Measurements from ENCODE around the gene IMMP2L.

The IMMP2L gene

GRCh38 chr7:111010798-111011197, 551.5 kb downstream of the IMMP2L start:
- no peak for DNase-seq (ENCODE audit: low read depth in 3 of 3, low spot score in 1 of 3)

GRCh38 chr7:111009526-111010040, 552.7 kb downstream of the IMMP2L start:
- no peak for DNase-seq (ENCODE audit: low read depth in 3 of 3, low spot score in 1 of 3)

- no peak for DNase-seq (ENCODE audit: low read depth in 3 of 3, low spot score in 1 of 3)
Observed at GRCh38 chr7:111006691-111007090, 555.6 kb downstream of the IMMP2L start.

DNA sequence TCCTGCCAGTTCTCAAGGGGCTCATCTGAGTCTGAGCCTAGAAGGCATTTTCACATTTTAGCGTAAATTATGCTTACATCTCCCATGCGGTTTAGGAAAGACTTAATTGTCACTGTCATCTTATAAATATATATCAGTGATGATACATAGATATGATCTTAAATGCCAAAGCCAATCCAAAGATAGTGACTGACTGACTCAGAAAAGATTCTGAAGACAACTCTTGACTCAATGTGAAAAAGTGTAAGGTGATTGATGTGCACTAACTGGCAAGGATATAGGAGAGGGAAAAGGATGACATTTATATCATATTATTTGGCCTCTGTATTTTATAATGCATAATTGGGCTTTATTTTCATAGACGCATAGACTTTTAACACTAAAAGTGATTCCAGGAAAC, 556.3 kb downstream of the IMMP2L start:
- DNase-seq (ENCODE audit: low read depth in 3 of 3, low spot score in 1 of 3), result no peak

- no peak for DNase-seq (ENCODE audit: low read depth in 3 of 3, low spot score in 1 of 3)
Observed at GRCh38 chr7:111005445-111005844, 556.8 kb downstream of the IMMP2L start.

GRCh38 chr7:111004310-111004901, 557.9 kb downstream of the IMMP2L start:
- no peak for DNase-seq (ENCODE audit: low read depth in 3 of 3, low spot score in 1 of 3)

- no peak for DNase-seq (ENCODE audit: low read depth in 3 of 3, low spot score in 1 of 3)
Observed at GRCh38 chr7:111003883-111004282, 558.4 kb downstream of the IMMP2L start.

- no peak for DNase-seq (ENCODE audit: low read depth in 3 of 3, low spot score in 1 of 3)
Observed at GRCh38 chr7:110994028-110994967, 568.0 kb downstream of the IMMP2L start.

GRCh38 chr7:110988890-110989501, 573.3 kb downstream of the IMMP2L start:
- no peak for DNase-seq (ENCODE audit: low read depth in 3 of 3, low spot score in 1 of 3)

DNA sequence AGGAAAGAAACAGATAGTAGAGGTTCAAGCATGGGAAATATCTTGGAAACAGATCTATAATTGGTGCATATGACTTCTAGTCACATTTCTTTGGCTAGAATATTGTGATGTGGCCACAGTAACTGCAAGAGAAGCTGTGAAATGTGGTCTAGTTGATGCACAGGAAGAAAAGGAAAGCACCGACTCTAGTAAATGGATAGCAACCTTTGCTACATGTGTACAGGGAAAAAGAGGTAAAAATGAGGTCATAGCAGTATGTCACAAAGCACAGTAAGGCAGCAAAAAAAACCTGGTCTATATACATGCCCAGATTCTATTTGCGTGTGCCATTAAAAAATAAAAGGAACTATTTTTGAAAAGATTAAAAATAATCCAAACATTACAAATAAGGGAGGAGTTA, 573.9 kb downstream of the IMMP2L start:
- DNase-seq (ENCODE audit: low read depth in 3 of 3, low spot score in 1 of 3), result no peak

- DNase-seq (ENCODE audit: low read depth in 3 of 3, low spot score in 1 of 3), result no peak
Observed at GRCh38 chr7:110987127-110987693, 575.1 kb downstream of the IMMP2L start.

- DNase-seq (ENCODE audit: low read depth in 3 of 3, low spot score in 1 of 3), result no peak
Observed at GRCh38 chr7:110983822-110984456, 578.4 kb downstream of the IMMP2L start.

- no peak for DNase-seq (ENCODE audit: low read depth in 3 of 3, low spot score in 1 of 3)
Observed at GRCh38 chr7:110977127-110977737, 585.1 kb downstream of the IMMP2L start.

DNA sequence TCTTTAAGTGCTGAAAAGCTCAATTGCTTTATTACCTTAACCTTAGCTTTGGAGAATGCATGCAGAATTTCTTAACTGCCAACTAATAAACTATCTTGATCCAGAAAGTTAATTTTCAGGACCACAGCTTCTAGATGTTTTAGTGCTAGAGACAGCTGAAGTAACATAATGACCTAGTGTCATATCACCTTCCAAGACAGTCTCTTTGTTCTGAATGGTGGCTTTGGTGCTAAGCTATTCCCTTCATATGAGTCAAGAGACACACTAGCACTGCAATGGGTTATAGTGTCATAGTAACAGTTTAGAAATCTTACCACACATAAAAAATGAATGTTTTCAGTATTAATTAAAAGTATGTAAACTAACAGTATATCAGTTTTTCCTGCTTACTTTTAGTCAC, 586.8 kb downstream of the IMMP2L start:
- no peak for DNase-seq (ENCODE audit: low read depth in 3 of 3, low spot score in 1 of 3)

GRCh38 chr7:110974441-110974840, 587.9 kb downstream of the IMMP2L start:
- DNase-seq (ENCODE audit: low read depth in 3 of 3, low spot score in 1 of 3), result no peak

DNA sequence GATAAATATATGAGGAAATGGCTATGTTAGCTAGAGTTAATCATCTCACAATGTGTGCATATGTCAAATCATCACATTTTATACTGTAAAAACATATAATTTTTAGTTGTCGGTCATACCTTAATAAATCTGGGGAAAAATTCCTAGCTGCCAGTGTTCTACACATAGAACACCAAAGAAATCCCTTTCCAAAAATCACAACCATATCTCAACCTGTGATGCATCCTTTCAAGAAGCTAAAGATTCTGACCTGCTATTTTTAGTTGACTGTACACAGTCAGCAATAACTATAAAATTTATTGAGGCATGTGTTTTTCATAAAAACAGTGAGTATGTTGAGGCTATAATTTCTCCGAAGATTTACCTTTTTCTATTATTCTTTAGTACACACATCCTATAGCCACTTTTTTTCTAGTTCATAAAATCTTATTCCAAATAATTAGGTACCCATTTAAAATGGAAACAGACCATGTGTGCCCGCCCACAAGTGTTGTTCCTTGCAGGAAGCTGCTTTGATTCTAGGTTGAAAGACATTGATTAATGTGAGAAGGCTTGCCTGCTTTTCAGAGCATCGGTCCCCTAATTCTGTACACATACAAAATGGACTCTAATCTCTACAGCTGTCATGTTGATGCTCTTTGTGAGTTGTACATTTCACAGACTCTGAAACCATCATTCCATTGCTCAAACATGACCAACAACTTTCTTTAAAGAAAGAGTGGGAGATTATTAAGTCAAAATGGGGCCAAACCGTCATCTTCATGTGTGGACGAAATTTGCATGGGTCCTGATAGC, 588.9 kb downstream of the IMMP2L start:
- DNase-seq (ENCODE audit: low read depth in 3 of 3, low spot score in 1 of 3), result no peak

DNA sequence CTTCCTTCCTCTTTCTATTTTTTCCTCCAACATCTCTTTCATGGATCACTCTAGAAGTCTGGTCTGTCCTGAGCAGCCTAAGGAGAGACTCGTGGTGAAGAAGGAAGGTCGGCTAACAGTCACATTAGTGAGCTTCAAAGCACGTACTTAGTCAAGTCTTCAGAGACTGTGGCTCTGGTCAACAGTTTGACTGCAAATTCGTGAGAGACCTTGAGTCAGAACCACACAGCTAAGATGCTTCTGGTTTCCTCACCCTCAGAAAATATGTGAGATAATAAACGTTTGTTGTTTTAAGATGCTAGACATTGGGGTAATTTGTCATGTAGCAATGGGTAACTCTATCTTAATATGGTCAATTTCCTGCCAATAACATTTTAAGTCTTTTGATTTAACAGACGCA, 597.5 kb downstream of the IMMP2L start:
- no peak for DNase-seq (ENCODE audit: low read depth in 3 of 3, low spot score in 1 of 3)

DNA sequence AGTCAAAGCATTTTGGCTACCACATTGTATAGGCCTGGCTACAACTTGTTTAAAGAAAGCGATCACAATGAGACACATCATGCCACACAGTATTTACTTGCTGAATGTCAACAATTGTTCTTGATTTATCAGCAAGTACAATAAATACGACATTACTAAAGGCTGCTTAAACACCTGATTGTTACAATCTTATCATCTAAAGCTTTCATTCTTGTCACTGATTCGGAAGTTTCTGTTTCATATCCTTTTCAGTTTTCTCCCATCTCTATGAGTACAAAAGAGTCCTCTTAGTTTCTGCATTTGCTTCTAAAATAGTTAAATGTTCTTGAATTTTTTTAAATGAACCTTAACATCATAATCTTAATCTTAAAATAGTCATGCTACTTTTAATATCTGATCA, 599.5 kb downstream of the IMMP2L start:
- no peak for DNase-seq (ENCODE audit: low read depth in 3 of 3, low spot score in 1 of 3)

GRCh38 chr7:110962374-110962773, 599.9 kb downstream of the IMMP2L start:
- no peak for DNase-seq (ENCODE audit: low read depth in 3 of 3, low spot score in 1 of 3)

DNA sequence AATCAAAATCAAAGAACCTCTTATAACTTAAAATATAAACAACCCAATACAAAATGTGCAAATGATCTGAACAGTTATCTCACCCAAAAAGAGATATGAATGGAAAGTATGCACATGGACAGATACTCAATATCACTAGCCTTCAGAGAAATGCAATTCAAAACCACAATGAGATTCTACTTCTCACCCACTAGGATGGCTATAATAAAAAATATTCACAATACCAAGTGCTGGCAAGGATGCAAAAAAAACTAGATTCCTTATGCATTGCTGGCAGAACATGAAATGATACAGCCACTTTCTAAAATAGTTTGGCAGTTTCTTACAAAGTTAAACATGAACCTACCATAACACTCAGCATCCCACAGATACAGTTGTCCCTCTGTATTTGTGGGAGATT, 601.5 kb downstream of the IMMP2L start:
- no peak for DNase-seq (ENCODE audit: low read depth in 3 of 3, low spot score in 1 of 3)
